Left hindlimb (tissue), 1 donor: ENCODE measurements around the gene DDX39A.
"Not testable (repeated sequence)": the region's sequence is repeated elsewhere in the genome, so short reads cannot be mapped to it uniquely, and the experiment has no call there.

Experiments
- DNase-seq: peaks from one replicate; pipeline ENCODE4 v3.0.0-alpha.2; 2018

DDX39A gene

GRCh38 chr19:14383661-14384555 lies 35.2 kb downstream of the DDX39A start:
- DNase-seq, result peak; percentile 41

- DNase-seq, result peak; percentile 30
These were observed 37.3 kb downstream of the DDX39A start for GRCh38 chr19:14381689-14382474.

GRCh38 chr19:14379294-14380065 lies 39.7 kb downstream of the DDX39A start:
- DNase-seq, result peak; percentile 21

- DNase-seq, result peak; percentile 8
These were observed 40.3 kb downstream of the DDX39A start for GRCh38 chr19:14378890-14379289.

- DNase-seq, result peak; percentile 28
These were observed 41.2 kb downstream of the DDX39A start for GRCh38 chr19:14377883-14378328.

- peak; percentile 77 for DNase-seq
These were observed 43.4 kb downstream of the DDX39A start for GRCh38 chr19:14375582-14376291.

GRCh38 chr19:14375055-14375581 lies 44.0 kb downstream of the DDX39A start:
- DNase-seq, result no peak

- DNase-seq, result peak; percentile 10
These were observed 44.8 kb downstream of the DDX39A start for GRCh38 chr19:14374313-14374712.

GRCh38 chr19:14372384-14373077 lies 46.6 kb downstream of the DDX39A start:
- DNase-seq, result not testable (repeated sequence)

- no peak for DNase-seq
These were observed 47.8 kb downstream of the DDX39A start for GRCh38 chr19:14371301-14371821.

- no peak for DNase-seq
These were observed 48.2 kb downstream of the DDX39A start for GRCh38 chr19:14370940-14371280.

GRCh38 chr19:14370169-14370939 lies 48.8 kb downstream of the DDX39A start:
- DNase-seq, result peak; percentile 36

- peak; percentile 60 for DNase-seq
These were observed 49.6 kb downstream of the DDX39A start for GRCh38 chr19:14369399-14370168.

- DNase-seq, result no peak
These were observed 51.1 kb downstream of the DDX39A start for GRCh38 chr19:14368011-14368513.

GRCh38 chr19:14367016-14367415 lies 52.1 kb downstream of the DDX39A start:
- DNase-seq, result peak; percentile 27

- peak; percentile 69 for DNase-seq
These were observed 52.6 kb downstream of the DDX39A start for GRCh38 chr19:14366529-14366928.

- DNase-seq, result not testable (repeated sequence)
These were observed 55.1 kb downstream of the DDX39A start for GRCh38 chr19:14364098-14364443.

GRCh38 chr19:14363183-14364097 lies 55.7 kb downstream of the DDX39A start:
- DNase-seq, result peak; percentile 77
